ENCODE results near the gene MLLT10. TPM values are rescaled to one million over a fixed set of nuclear protein-coding genes. Genes with fewer than 3 reads are reported as not detected.
A peak's percentile ranks its signal among the peaks of the same experiment; 100 is the strongest.

Gene MLLT10
- total RNA-seq, 1 donor from 2014 or later = 43.9 TPM

DNA sequence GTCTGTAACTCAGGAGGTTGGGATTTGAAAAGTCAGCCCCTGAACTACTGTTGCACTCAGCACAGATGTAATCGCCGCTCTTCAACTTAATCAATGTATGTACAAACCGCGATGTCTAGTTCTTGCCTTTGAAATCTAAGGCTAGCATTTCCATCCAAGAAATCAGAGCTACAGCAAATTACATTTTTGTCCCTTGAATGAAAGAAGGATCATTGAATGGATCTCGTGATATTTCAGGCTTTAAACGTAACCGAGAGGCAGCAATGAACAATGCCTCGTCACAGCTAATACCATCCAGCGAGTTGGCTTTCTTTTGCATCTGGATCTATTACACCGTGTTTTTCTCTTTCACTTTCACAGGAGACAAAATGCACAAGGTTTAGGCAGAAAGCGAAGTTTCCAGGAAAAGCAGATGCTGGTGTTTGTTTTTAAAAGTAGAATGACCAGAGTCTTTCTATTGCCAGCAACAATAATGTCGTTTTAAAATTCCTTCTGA lies 14.0 kb upstream of the MLLT10 start:
- H3K4me3 Mint-ChIP-seq (ENCODE audit: unreplicated experiment) = peak overlapping the region; percentile 78
- H3K27me3 Mint-ChIP-seq (ENCODE audit: unreplicated experiment) = no peaks in the 10 kb centered on the region
- H3K4me1 Mint-ChIP-seq (ENCODE audit: unreplicated experiment) = peaks cover 69% of the 10 kb centered on the region
- DNase-seq (ENCODE audit: extremely low spot score, unreplicated experiment) = no peak
- H3K36me3 Mint-ChIP-seq (ENCODE audit: unreplicated experiment) = no peaks in the 10 kb centered on the region
- peak overlapping the region; percentile 96 for H3K27ac Mint-ChIP-seq (ENCODE audit: unreplicated experiment)
- H3K9me3 Mint-ChIP-seq (ENCODE audit: unreplicated experiment) = no peaks in the 10 kb centered on the region
- no peak for TF ChIP-seq CTCF (IDR thresholded peaks at IDR 0.05)

DNA sequence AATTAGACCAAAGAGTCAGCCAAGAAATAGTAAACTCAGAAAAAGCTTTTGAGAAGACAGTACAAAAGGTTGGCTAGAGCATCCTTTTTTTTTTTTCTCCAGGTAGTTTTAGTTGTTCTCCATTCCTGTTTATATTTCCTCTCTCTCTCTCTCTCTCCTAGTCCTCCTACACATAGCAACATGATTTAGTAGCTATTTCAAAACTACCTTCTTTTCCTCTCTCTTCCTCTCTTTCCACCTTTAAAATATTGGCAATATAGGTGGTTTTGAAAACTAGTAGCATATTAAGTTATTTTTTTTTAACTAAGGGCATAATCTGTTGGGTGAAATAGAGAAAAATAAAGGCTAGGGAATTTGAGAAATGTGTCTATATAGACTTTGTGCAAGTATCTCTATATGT lies 13.5 kb upstream of the MLLT10 start:
- peaks cover 64% of the 10 kb centered on the region for H3K4me1 Mint-ChIP-seq (ENCODE audit: unreplicated experiment)
- no peaks in the 10 kb centered on the region for H3K9me3 Mint-ChIP-seq (ENCODE audit: unreplicated experiment)
- H3K27ac Mint-ChIP-seq (ENCODE audit: unreplicated experiment) = peak overlapping the region; percentile 96
- no peaks in the 10 kb centered on the region for H3K27me3 Mint-ChIP-seq (ENCODE audit: unreplicated experiment)
- peak overlapping the region; percentile 78 for H3K4me3 Mint-ChIP-seq (ENCODE audit: unreplicated experiment)
- no peak for TF ChIP-seq CTCF (IDR thresholded peaks at IDR 0.05)
- no peak for DNase-seq (ENCODE audit: extremely low spot score, unreplicated experiment)
- no peaks in the 10 kb centered on the region for H3K36me3 Mint-ChIP-seq (ENCODE audit: unreplicated experiment)

GRCh38 chr10:21520949-21521348 lies 13.1 kb upstream of the MLLT10 start:
- no peaks in the 10 kb centered on the region for H3K27me3 Mint-ChIP-seq (ENCODE audit: unreplicated experiment)
- peak overlapping the region; percentile 96 for H3K27ac Mint-ChIP-seq (ENCODE audit: unreplicated experiment)
- H3K4me1 Mint-ChIP-seq (ENCODE audit: unreplicated experiment) = peaks cover 60% of the 10 kb centered on the region
- H3K4me3 Mint-ChIP-seq (ENCODE audit: unreplicated experiment) = peak overlapping the region; percentile 78
- H3K9me3 Mint-ChIP-seq (ENCODE audit: unreplicated experiment) = no peaks in the 10 kb centered on the region
- no peak for TF ChIP-seq CTCF (IDR thresholded peaks at IDR 0.05)
- DNase-seq (ENCODE audit: extremely low spot score, unreplicated experiment) = no peak
- no peaks in the 10 kb centered on the region for H3K36me3 Mint-ChIP-seq (ENCODE audit: unreplicated experiment)

- Mint-ChIP-seq H3K4me1 (ENCODE audit: unreplicated experiment) (peaks cover 60% of the 10 kb centered on the region), H3K4me3 (ENCODE audit: unreplicated experiment) (peak overlapping the region; percentile 59), H3K27me3 (ENCODE audit: unreplicated experiment) (no peaks in the 10 kb centered on the region), H3K27ac (ENCODE audit: unreplicated experiment) (peak overlapping the region; percentile 96), H3K36me3 (ENCODE audit: unreplicated experiment) (no peaks in the 10 kb centered on the region), H3K9me3 (ENCODE audit: unreplicated experiment) (no peaks in the 10 kb centered on the region)
- DNase-seq (ENCODE audit: extremely low spot score, unreplicated experiment) = no peak
- no peak for TF ChIP-seq CTCF (IDR thresholded peaks at IDR 0.05)
Observed at GRCh38 chr10:21521751-21522533, 12.1 kb upstream of the MLLT10 start.

- TF ChIP-seq CTCF (IDR thresholded peaks at IDR 0.05) = no peak
- Mint-ChIP-seq H3K27ac (ENCODE audit: unreplicated experiment) (peak overlapping the region; percentile 96), H3K4me1 (ENCODE audit: unreplicated experiment) (peaks cover 60% of the 10 kb centered on the region), H3K36me3 (ENCODE audit: unreplicated experiment) (no peaks in the 10 kb centered on the region), H3K9me3 (ENCODE audit: unreplicated experiment) (no peaks in the 10 kb centered on the region), H3K27me3 (ENCODE audit: unreplicated experiment) (no peaks in the 10 kb centered on the region), H3K4me3 (ENCODE audit: unreplicated experiment) (no peak overlapping the region)
- no peak for DNase-seq (ENCODE audit: extremely low spot score, unreplicated experiment)
Observed at GRCh38 chr10:21522631-21523406, 11.2 kb upstream of the MLLT10 start.

Data from osteocyte (in vitro differentiated cells).